Liver (tissue), 9 donors: ENCODE data around the gene CPS1. TPM values are rescaled to one million over a fixed set of nuclear protein-coding genes. Genes with fewer than 3 reads are reported as not detected.

Experiments used
- DNase-seq: peaks from one replicate; pipeline ENCODE4 v3.0.0-alpha.2; 2017; ENCODE audit warnings: low spot score
- H3K27ac ChIP-seq, 2 donors: one replicate each; pipeline ENCODE4 v1.7.0; 2013; ENCODE audit warnings: inconsistent platforms in 2 of 2, low read length in 2 of 2, control low read depth in 1 of 2, low read depth in 1 of 2, mild to moderate bottlenecking in 1 of 2
- H3K27me3 ChIP-seq, 4 donors: one replicate each; pipeline versions ENCODE4 v1.6.1 to v1.7.0; 2013; ENCODE audit warnings: low read length in 3 of 4, inconsistent platforms in 1 of 4, mild to moderate bottlenecking in 1 of 4, moderate library complexity in 1 of 4; ENCODE audit not compliant: control insufficient read depth in 4 of 4, insufficient read depth in 4 of 4
- H3K36me3 ChIP-seq, 4 donors: one replicate each; pipeline versions ENCODE4 v1.6.1 to v1.7.0; 2013; ENCODE audit warnings: low read length in 3 of 4, mild to moderate bottlenecking in 3 of 4, low read depth in 1 of 4, moderate library complexity in 1 of 4; ENCODE audit not compliant: control insufficient read depth in 4 of 4, insufficient read depth in 3 of 4
- H3K4me1 ChIP-seq, 4 donors: one replicate each; pipeline versions ENCODE4 v1.6.1 to v1.7.0; 2013; ENCODE audit warnings: low read length in 3 of 4, mild to moderate bottlenecking in 3 of 4, moderate library complexity in 1 of 4; ENCODE audit not compliant: control insufficient read depth in 4 of 4, insufficient read depth in 4 of 4
- H3K4me3 ChIP-seq, 3 donors: one replicate each; pipeline versions ENCODE4 v1.6.1 to v1.7.0; 2013; ENCODE audit warnings: low read length in 3 of 3, control low read depth in 1 of 3, low read depth in 1 of 3, mild to moderate bottlenecking in 1 of 3
- H3K9ac ChIP-seq, 2 donors: one replicate each; pipeline ENCODE4 v1.7.0; 2013; ENCODE audit warnings: low read length in 2 of 2, mild to moderate bottlenecking in 2 of 2, moderate library complexity in 2 of 2, control low read depth in 1 of 2, low read depth in 1 of 2
- H3K9me3 ChIP-seq, 4 donors: one replicate each; pipeline versions ENCODE4 v1.6.1 to v1.7.0; 2013; ENCODE audit warnings: low read length in 3 of 4; ENCODE audit not compliant: control insufficient read depth in 4 of 4
- ATF3 ChIP-seq: IDR thresholded peaks from 2 replicates; pipeline ENCODE4 v1.6.1; 2016; ENCODE audit warnings: antibody characterized with exemption
- CTCF ChIP-seq: fragments of 150-350 bp; IDR thresholded peaks from 2 replicates; pipeline ENCODE4 v1.5.1; 2017; ENCODE audit warnings: improper control_type of control experiment, low read depth, low read length; ENCODE audit not compliant: missing input control
- EGR1 ChIP-seq, 2 donors: IDR thresholded peaks; 2 replicates each; pipeline ENCODE4 v1.6.1; 2016 to 2018; ENCODE audit warnings: antibody characterized with exemption in 2 of 2, low read depth in 2 of 2
- FOXA1 ChIP-seq: IDR thresholded peaks from 2 replicates; pipeline ENCODE4 v1.6.1; 2016; ENCODE audit warnings: antibody characterized with exemption
- FOXA2 ChIP-seq: IDR thresholded peaks from 2 replicates; pipeline ENCODE4 v1.6.1; 2016; ENCODE audit warnings: antibody characterized with exemption
- GABPA ChIP-seq, 2 donors: IDR thresholded peaks in 1 of 2; conservative IDR thresholded peaks in 1 of 2; 2 replicates each; pipeline ENCODE4 v1.6.1; 2016; ENCODE audit warnings: antibody characterized with exemption in 2 of 2, mild to moderate bottlenecking in 1 of 2, moderate library complexity in 1 of 2
- HNF4A ChIP-seq, 2 donors: conservative IDR thresholded peaks; 2 replicates each; pipeline ENCODE4 v1.6.1; 2016; ENCODE audit warnings: antibody characterized with exemption in 2 of 2, mild to moderate bottlenecking in 2 of 2
- HNF4G ChIP-seq: IDR thresholded peaks from 2 replicates; pipeline ENCODE4 v1.6.1; 2016; ENCODE audit warnings: antibody characterized with exemption
- JUND ChIP-seq, 2 donors: IDR thresholded peaks; 2 replicates each; pipeline ENCODE4 v1.6.1; 2016; ENCODE audit warnings: antibody characterized with exemption in 2 of 2
- MAX ChIP-seq: IDR thresholded peaks from 2 replicates; pipeline ENCODE4 v1.6.1; 2016; ENCODE audit warnings: antibody characterized with exemption
- NR2F2 ChIP-seq: IDR thresholded peaks from 2 replicates; pipeline ENCODE4 v1.6.1; 2016; ENCODE audit warnings: antibody characterized with exemption
- RAD21 ChIP-seq, 2 donors: IDR thresholded peaks; 2 replicates each; pipeline ENCODE4 v1.6.1; 2016; ENCODE audit warnings: antibody characterized with exemption in 2 of 2, mild to moderate bottlenecking in 2 of 2
- REST ChIP-seq: IDR thresholded peaks from 2 replicates; pipeline ENCODE4 v1.6.1; 2016; ENCODE audit warnings: antibody characterized with exemption, mild to moderate bottlenecking
- RXRA ChIP-seq, 2 donors: IDR thresholded peaks; 2 replicates each; pipeline ENCODE4 v1.6.1; 2017 to 2018; ENCODE audit warnings: antibody characterized with exemption in 2 of 2, mild to moderate bottlenecking in 1 of 2
- SP1 ChIP-seq: IDR thresholded peaks from 2 replicates; pipeline ENCODE4 v1.6.1; 2018; ENCODE audit warnings: antibody characterized with exemption, mild to moderate bottlenecking
- TAF1 ChIP-seq: conservative IDR thresholded peaks from 2 replicates; pipeline ENCODE4 v1.6.1; 2016; ENCODE audit warnings: antibody characterized with exemption, mild to moderate bottlenecking
- YY1 ChIP-seq: IDR thresholded peaks from 2 replicates; pipeline ENCODE4 v1.6.1; 2016; ENCODE audit warnings: antibody characterized with exemption, mild to moderate bottlenecking
- ZBTB33 ChIP-seq: IDR thresholded peaks from 2 replicates; pipeline ENCODE4 v1.6.1; 2016; ENCODE audit warnings: antibody characterized with exemption
- WGBS: extraction: QIAGEN DNeasy Blood & Tissue Kit; methylation state at CpG from one replicate; pipeline ENCODE4 v1.1.7; 2013; 5-methylcytosine and 5-hydroxymethylcytosine counted together
- polyA plus RNA-seq, 2 donors: library from polyadenylated mRNA; stranded (reverse) in 1 of 2; unstranded in 1 of 2; fragments of 200-250 nt in 1 of 2; fragments of >200 nt in 1 of 2; fragmentation: Nextera tagmentation in 1 of 2; extraction: Ambion mirVana in 1 of 2; gene quantifications; one replicate each; pipeline versions ENCODE4 v1.2.1 to v1.2.3, GENCODE V29; 2013 to 2015
- total RNA-seq, 2 donors: library from RNA; depleted of rRNA; stranded (reverse); fragments of >200 nt; gene quantifications; one replicate each; pipeline ENCODE4 v1.2.3, GENCODE V29; 2014
- donor health status: healthy.
- donor health status: healthy.
- donor health status: healthy.
- donor health status: healthy.
- donor health status: healthy.

The CPS1 gene
- total and polyA plus RNA-seq, 4 donors = 469 to 930 (median 575) TPM

GRCh38 chr2:210562091-210562490 lies 5.7 kb downstream of the CPS1 start:
- Histone ChIP-seq H3K27me3 (no peaks in the 10 kb centered on the region), H3K27ac (peak overlapping the region in 1 of 2 donors; percentile 2), H3K36me3 (peaks cover 0 to 17% (median 3%) of the 10 kb centered on the region in 4 donors), H3K9ac (peak overlapping the region in 1 of 2 donors; percentile 92), H3K9me3 (no peaks in the 10 kb centered on the region), H3K4me1 (peaks cover 5 to 28% (median 14%) of the 10 kb centered on the region in 4 donors), H3K4me3 (peak overlapping the region in 2 of 3 donors; percentile 34 to 89)
- WGBS = 29% methylated on average over 1 of the region's 1 CpG
- DNase-seq = no peak
- TF ChIP-seq CTCF (no peak), JUND (IDR thresholded peaks at IDR 0.05) (no peak), RAD21 (IDR thresholded peaks at IDR 0.05) (no peak), GABPA (IDR thresholded peaks at IDR 0.05 in 1 of 2, conservative IDR thresholded peaks at IDR 0.05 in 1 of 2) (no peak), EGR1 (IDR thresholded peaks at IDR 0.05; ENCODE audit: low read depth in 2 of 2) (no peak), FOXA1 (no peak), REST (no peak), HNF4G (no peak), ZBTB33 (no peak), NR2F2 (no peak), RXRA (IDR thresholded peaks at IDR 0.05) (no peak), YY1 (no peak), MAX (no peak), SP1 (peak; percentile 27), FOXA2 (no peak), ATF3 (no peak), TAF1 (peak; percentile 20), HNF4A (conservative IDR thresholded peaks at IDR 0.05) (peak in 1 of 2 donors; percentile 18)
